ENCODE data around the gene AP1S3.

The AP1S3 gene

DNA sequence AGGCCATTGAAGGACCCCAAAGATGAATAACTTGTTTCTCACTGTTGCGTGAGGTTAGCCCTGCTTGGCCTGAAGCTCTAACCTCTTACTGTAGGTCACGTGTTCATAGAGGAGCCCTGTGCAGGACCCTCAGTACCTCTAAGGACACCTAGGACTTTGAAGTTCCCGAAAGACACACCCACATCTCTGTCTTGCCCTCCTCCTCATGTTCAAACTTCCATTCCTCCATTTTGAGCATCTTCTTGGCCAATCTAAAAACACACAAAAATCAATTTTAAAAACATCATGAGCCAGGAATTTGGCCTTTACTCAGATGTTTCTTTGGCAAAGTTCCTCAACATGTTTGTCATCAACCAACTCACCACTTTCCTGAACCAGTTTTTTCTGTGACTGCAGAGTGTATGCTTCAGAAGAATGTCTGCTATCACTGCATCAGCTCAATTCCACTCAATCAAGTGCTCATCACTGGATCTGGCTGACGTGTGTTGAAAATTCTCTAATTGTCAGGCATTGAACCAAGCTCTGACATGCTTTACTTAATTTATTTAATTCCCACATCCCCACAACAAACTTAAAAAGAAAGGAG is 101.6 kb downstream of the AP1S3 start:
- H3K9me3 Mint-ChIP-seq: peaks cover 11% of the 10 kb centered on the region
- H3K4me3 Mint-ChIP-seq: no peak overlapping the region
- DNase-seq: no peak
- H3K27me3 Mint-ChIP-seq (ENCODE audit: low read depth, poor library complexity): peaks cover 4% of the 10 kb centered on the region
- H3K4me1 Mint-ChIP-seq: peaks cover 9% of the 10 kb centered on the region
- H3K36me3 Mint-ChIP-seq (ENCODE audit: low read depth): peaks cover 5% of the 10 kb centered on the region
- no peak overlapping the region for H3K27ac Mint-ChIP-seq
- TF ChIP-seq, protein P1, sequence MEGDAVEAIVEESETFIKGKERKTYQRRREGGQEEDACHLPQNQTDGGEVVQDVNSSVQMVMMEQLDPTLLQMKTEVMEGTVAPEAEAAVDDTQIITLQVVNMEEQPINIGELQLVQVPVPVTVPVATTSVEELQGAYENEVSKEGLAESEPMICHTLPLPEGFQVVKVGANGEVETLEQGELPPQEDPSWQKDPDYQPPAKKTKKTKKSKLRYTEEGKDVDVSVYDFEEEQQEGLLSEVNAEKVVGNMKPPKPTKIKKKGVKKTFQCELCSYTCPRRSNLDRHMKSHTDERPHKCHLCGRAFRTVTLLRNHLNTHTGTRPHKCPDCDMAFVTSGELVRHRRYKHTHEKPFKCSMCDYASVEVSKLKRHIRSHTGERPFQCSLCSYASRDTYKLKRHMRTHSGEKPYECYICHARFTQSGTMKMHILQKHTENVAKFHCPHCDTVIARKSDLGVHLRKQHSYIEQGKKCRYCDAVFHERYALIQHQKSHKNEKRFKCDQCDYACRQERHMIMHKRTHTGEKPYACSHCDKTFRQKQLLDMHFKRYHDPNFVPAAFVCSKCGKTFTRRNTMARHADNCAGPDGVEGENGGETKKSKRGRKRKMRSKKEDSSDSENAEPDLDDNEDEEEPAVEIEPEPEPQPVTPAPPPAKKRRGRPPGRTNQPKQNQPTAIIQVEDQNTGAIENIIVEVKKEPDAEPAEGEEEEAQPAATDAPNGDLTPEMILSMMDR (IDR thresholded peaks at IDR 0.05): no peak

DNA sequence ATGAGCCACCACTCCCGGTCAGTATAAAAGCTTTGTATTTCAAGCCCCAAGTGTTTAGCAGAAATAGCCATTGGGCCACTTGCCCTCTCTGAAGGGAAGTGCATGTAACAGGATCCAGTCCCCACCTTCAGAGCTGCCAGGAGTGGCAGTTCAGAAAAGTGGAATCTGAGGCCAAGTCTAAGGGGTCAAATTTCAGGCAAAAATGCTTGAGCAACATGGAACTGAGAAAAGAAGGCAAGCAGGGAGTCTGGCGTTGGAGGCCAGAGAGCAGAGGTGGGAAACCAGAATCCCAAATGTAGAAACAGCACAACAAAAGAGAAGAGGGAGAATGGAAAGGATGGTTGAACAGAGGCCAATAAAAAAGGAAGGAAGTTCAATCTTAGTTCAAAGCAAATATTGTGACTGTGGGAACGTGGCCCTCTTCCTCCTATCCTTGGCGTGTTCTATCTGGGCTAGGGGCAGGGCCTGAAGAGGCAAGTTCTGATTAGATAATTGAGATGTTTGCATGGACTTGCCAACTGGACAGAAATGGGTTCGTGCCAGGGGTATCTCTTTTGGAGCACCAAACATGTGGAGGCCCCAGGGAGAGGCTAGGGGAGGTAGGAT is 102.2 kb downstream of the AP1S3 start:
- H3K4me3 Mint-ChIP-seq: no peak overlapping the region
- H3K4me1 Mint-ChIP-seq: peaks cover 9% of the 10 kb centered on the region
- DNase-seq: no peak
- TF ChIP-seq, protein P1 (IDR thresholded peaks at IDR 0.05): no peak
- H3K27ac Mint-ChIP-seq: no peak overlapping the region
- H3K36me3 Mint-ChIP-seq (ENCODE audit: low read depth): peaks cover 5% of the 10 kb centered on the region
- peaks cover 4% of the 10 kb centered on the region for H3K27me3 Mint-ChIP-seq (ENCODE audit: low read depth, poor library complexity)
- H3K9me3 Mint-ChIP-seq: peaks cover 11% of the 10 kb centered on the region

DNA sequence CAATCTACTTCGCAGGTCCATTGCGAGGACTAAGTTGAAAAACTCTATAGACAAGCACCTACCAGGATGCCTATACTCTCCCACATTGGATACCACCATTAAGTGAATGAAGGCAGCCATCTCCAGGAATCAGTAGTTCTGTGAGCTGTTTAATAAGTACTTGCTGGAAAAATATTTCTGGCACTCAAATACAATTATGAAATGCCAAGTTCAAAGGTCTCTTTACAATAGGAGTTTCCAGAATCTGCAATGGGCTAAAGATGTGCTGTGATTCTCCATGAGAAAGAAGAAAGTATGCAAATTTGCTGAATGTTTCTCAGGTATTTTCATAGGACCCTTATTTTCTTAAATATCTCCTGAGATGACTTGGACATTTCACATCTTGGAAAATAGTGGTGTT is 103.0 kb downstream of the AP1S3 start:
- TF ChIP-seq, protein P1 (IDR thresholded peaks at IDR 0.05): no peak
- peaks cover 5% of the 10 kb centered on the region for H3K36me3 Mint-ChIP-seq (ENCODE audit: low read depth)
- peaks cover 4% of the 10 kb centered on the region for H3K27me3 Mint-ChIP-seq (ENCODE audit: low read depth, poor library complexity)
- no peak for DNase-seq
- H3K9me3 Mint-ChIP-seq: peaks cover 11% of the 10 kb centered on the region
- no peak overlapping the region for H3K4me3 Mint-ChIP-seq
- H3K4me1 Mint-ChIP-seq: peaks cover 9% of the 10 kb centered on the region
- H3K27ac Mint-ChIP-seq: no peak overlapping the region

DNA sequence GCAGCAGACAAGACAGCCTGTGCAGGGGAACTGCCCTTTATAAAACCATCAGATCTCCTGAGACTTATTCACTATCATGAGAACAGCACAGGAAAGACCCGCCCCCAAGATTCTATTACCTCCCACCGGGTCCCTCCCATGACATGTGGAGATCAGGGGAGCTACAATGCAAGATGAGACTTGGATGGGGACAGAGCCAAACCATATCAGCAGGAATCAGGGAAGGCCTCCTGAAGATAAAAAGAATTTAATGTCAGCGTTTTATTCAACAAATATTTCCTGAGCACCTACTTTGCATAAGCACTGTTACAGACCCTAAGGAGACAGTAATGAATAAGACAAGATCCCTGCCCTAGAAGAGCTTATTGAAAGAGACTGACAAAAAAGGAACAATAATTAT is 105.0 kb downstream of the AP1S3 start:
- no peak overlapping the region for H3K4me3 Mint-ChIP-seq
- peaks cover 17% of the 10 kb centered on the region for H3K4me1 Mint-ChIP-seq
- no peak for DNase-seq
- peaks cover 5% of the 10 kb centered on the region for H3K36me3 Mint-ChIP-seq (ENCODE audit: low read depth)
- peaks cover 2% of the 10 kb centered on the region for H3K27me3 Mint-ChIP-seq (ENCODE audit: low read depth, poor library complexity)
- TF ChIP-seq, protein P1 (IDR thresholded peaks at IDR 0.05): no peak
- H3K9me3 Mint-ChIP-seq: peaks cover 11% of the 10 kb centered on the region
- H3K27ac Mint-ChIP-seq: no peak overlapping the region

DNA sequence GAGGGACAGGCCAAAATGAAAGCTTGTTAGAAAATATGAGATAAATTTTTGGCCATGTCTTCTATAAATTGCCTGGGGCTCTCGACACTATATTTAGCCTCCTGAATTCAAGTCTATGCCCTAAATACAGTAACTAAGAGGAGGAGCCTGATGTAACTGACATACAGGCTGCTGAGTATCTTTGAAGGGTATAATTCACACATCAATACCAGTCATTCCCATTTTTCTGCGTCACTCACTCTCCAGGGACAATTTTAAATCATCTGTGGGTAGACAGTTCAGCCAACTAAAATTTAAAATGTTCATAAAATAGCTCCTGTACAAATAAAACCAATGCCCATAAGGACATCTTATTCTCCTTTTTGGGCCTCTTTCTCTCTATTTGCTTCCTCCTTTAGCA is 105.9 kb downstream of the AP1S3 start:
- no peak for DNase-seq
- H3K4me1 Mint-ChIP-seq: peaks cover 25% of the 10 kb centered on the region
- H3K27me3 Mint-ChIP-seq (ENCODE audit: low read depth, poor library complexity): no peaks in the 10 kb centered on the region
- TF ChIP-seq, protein P1 (IDR thresholded peaks at IDR 0.05): no peak
- peaks cover 5% of the 10 kb centered on the region for H3K36me3 Mint-ChIP-seq (ENCODE audit: low read depth)
- H3K9me3 Mint-ChIP-seq: peaks cover 11% of the 10 kb centered on the region
- H3K4me3 Mint-ChIP-seq: no peak overlapping the region
- H3K27ac Mint-ChIP-seq: no peak overlapping the region

DNA sequence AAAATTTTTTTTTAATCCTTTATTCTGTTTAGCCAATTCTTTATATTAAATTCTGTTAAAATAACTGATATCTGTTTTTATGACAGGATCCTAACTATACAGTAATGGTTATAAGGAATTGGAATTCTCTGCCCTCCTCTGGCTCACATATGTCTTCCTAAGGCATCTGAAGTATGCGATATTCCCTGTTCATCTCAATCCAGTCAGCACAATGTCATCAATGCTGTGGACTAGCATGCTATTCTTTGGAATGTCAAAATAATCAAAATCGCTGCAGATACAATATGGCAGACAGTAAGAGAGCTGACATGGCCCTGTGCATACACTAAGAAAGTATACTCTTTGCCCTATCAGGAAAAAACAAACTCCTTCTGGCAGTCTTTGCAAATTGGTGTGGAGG is 107.6 kb downstream of the AP1S3 start:
- TF ChIP-seq, protein P1 (IDR thresholded peaks at IDR 0.05): no peak
- Mint-ChIP-seq H3K36me3 (ENCODE audit: low read depth) (peaks cover 5% of the 10 kb centered on the region), H3K27me3 (ENCODE audit: low read depth, poor library complexity) (no peaks in the 10 kb centered on the region), H3K4me1 (peaks cover 37% of the 10 kb centered on the region), H3K9me3 (peaks cover 11% of the 10 kb centered on the region), H3K27ac (no peak overlapping the region), H3K4me3 (no peak overlapping the region)
- DNase-seq: no peak
